ENCODE measurements around the gene NR4A3.
"Not testable (repeated sequence)": the region's sequence is repeated elsewhere in the genome, so short reads cannot be mapped to it uniquely, and the experiment has no call there.

NR4A3 gene

DNA sequence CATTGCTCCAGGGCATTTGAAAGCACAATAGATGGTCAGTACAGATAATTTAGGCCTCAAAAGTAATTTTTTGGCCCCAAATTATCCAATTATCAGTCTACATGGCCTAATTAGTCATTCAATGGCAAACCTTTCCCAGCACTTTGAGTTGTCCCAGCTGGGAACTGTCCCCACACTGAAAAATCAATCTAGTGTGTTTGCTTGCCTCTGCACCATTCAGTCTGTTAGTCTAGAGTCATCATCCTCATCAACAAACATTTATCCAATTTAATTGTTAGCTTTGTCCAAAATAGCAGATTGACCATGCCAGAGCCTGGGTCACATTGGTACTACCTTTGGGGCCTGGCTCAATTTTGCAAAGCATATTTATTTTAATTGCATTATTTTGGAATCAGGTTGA, 13.9 kb downstream of the NR4A3 start:
- no peak for DNase-seq

DNA sequence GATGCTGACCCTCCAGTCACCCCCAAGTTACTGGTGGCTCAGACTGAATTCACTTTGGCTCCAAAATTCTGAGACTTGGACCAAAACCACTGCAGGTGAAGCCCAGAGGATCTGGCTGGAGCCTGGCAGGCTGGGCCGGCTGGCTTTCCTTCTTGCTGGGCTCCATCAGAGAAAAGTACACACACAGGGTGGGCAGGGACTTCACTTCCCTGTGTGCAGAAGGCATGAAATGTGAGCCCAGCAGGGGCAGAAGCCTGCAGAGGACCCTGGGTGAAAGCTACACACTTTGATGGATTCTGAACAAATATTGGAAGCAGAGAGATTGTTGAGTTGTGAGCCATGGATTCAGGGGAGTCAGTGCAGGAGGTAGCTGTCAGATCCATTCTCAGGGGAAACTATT, 18.4 kb downstream of the NR4A3 start:
- no peak for DNase-seq

DNA sequence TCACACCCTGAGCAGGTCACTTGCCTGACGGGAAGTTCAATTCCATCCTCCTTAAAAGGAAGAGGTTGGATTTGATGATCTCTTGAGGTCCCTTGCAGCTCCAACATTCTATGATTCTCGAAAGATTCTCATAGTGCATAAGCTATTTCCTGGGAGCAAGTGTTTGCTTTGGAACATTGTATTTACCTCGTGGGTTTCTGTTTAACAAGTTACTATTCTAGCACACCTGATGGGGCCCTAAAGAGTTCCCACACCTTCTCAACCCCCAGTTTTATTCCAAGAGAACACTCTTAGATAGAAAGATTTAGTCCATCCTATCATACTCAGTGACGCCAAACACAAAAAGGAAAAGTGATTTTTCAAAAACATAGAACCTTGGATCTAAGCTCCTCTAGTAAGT, 23.4 kb downstream of the NR4A3 start:
- no peak for DNase-seq

DNA sequence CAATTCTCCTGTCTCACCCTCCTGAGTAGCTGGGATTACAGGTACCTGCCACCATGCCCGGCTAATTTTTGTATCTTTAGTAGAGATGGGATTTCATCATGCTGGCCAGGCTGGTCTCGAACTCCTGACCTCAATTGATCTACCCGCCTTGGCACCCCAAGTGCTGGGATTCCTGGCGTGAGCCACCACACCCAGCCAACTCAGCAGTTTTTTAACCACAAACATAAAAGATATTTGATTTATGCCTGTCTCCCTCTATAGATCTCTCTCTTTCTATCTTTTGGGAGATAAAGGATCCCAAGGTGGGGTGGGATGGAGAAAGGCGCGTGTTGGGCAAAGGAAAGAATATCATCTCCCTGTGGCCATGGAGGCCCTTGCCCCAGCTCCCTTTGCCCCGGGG, 26.8 kb downstream of the NR4A3 start:
- DNase-seq = no peak

DNA sequence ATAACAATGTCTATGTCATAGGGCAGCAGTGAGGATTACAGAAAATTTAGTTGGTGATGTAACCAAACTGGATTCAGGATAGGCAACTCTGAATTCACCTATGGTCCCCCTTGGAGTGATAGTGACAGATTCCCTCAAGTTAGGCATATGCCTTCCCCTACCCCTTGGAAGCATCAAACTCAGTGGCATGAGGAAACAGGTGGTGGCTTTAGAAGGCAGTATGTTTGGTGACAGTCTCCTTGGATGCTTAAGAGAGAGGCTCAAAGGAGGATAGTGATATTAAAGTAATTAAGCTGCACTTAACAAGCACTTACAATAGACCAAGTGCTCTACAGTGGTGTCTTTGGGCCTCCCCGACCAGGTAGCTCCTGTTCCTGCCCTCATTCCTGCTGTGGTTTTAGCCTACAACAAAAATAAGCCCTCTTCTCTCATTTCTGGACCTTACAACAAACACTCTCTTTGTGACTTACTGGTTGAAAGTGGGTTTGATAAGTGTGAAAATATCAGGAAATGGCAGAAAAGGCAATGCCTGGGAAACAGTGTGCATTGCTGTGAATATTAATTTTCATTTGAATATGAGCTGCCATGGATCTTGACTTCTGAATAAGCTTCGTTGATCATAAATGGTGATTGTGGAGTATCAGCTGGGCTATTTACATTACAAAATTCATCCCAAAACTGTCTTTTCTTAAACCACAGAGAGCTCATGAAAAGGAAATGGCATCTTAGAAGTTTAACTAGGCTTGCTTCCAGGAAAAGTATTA, 29.2 kb downstream of the NR4A3 start:
- peak; percentile 6 for DNase-seq

DNA sequence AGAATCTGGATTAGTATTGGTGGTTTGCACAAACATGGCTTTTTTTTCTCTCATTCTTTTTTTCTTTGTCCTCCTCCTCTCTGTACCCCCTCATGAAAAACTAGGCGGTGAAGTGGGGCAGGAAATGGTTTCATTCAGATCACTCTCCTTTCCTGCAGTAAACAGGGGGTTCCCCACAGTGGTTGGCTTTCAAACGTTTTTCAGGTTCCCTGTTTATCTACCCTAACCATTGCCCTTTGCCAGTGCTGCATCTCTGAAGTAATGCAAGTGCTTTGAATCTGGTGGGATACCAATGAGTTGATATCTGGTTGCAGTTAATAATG, 29.8 kb downstream of the NR4A3 start:
- DNase-seq = peak; percentile 35

DNA sequence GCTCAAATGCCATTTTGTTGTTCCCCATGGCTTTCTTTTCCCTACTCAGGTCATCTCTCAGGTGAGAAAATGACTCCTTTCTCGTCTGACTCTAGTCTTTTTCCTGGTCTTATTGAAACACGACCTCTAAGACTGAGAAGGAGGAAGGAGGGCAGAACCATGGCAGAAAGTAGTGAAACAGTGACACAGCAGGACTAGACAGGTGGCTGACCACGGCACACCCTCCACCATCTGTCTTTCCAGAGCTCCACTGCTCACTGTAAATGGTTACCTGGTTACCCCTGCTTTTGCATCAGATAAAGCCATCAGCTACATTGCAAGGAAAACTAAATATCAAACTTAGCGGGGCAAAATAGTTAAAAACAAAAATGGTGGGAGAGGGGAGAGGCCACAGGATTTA, 30.9 kb downstream of the NR4A3 start:
- DNase-seq = no peak

DNA sequence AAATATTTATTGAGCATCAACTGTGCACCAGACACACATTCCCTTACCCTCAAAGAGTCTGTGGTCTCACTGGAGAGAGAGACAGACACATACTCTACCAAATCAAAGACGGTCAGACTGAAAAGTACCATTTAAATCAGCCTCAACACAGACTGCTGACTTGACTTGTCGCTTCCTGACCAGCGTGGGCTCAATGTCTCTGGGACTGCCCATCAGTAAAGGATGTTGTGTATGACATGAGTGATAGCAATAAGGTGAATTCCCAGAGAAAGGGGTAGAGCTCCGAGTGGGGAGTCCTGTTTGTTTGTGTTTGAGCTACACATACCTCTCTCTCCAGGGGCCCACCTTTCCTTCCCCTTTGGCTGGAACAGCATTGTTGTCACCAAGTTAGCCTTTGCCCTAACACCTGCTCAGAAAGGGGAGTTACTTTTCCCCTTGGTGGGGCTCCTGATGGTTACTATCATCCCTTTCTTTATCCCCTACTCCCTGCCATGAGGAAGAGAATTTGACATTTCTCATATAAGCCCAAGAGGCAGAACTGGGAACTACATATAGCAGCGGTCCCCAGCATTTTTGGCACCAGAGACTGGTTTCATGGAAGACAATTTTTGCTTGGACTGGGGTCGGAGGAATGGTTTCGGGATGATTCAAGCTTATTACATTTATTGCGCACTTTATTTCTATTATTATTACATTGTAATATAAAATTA, 33.9 kb downstream of the NR4A3 start:
- DNase-seq = peak; percentile 16

DNA sequence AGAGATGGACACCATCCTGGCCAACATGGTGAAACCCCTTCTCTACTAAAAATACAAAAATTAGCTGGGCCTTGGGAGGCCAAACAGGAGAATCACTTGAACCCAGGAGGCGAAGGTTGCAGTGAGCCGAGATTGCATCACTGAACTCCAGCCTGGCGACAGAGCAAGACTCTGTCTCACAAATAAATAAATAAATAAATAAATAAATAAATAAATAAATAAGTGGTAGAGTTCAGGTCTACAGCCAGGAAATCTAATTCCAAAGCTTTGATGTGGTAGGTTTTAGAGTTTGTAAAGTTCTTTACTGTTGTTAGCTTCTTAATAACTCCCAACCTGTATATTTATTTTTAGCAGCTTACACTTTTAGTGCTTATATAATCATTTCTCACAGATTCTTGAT, 35.9 kb downstream of the NR4A3 start:
- not testable (repeated sequence) for DNase-seq

DNA sequence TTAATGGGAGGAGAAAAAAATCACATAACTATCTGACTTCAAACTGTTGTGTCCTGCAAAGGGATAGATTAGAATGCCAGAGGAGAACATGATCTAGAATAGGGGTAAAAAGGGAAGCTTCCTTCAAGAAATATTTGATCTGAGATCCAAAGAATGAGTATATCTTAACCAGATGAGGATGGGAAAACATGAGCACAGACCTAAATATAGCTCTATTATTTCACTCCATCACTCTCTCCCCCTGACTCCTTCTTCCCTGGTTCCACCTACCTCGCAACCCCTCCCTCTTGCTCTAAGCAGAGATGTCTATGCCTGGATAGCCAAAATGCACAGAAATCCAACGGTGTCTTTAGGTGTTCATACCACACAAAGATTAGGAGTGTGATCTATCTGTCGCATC, 36.4 kb downstream of the NR4A3 start:
- no peak for DNase-seq

DNA sequence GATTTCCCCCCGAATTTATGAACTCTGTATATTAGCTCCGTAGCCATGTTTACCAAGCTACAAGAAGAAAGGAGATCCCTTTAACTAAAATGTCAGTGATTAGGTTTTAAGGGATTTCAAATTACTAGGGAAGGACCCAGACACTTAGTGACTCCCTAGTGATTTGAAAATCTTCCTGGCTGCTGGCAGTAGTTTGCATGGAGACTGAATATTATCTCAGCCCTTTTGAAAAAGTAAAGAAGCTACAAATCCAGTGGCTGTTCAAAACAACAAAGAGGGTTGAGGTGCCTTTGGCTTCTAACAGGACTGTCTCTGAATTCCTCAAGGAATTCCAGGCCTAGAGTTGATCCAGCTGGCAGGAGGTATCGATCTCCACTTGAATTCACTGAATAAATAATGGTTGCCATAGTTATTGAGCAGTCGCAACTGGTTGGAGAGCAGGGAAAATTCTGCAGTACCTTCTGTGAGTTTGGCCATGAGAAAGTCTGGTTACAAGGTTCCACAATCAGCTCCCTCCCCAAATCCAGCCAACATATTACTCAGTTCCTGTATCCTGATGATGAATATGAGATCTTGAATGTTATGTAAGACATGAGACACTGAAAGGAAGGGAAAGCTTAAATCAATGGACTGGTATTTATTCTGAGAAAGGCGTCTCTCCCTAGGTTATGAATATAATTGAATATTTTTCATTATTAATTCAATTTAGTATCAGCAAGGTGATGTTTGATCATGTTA, 37.7 kb downstream of the NR4A3 start:
- DNase-seq = no peak

DNA sequence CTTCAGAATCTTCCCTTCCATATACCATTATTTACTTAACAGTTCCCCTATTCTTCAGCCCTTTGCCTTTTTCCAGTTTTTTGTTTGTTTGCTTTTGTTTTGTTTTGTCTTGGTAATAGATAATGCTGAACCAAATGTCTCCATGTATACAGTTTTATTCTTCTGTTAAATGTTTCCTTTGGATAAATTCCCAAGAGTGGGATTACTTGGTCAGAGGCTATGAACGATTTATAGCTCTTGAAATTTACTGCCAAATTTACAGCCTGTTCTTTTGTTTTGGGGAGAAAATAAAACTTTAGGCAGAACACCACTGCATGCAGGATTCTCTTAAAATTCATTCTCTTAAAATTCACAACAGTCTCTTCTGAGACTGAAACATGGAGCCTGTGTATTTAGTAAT, 38.6 kb downstream of the NR4A3 start:
- DNase-seq = no peak

DNA sequence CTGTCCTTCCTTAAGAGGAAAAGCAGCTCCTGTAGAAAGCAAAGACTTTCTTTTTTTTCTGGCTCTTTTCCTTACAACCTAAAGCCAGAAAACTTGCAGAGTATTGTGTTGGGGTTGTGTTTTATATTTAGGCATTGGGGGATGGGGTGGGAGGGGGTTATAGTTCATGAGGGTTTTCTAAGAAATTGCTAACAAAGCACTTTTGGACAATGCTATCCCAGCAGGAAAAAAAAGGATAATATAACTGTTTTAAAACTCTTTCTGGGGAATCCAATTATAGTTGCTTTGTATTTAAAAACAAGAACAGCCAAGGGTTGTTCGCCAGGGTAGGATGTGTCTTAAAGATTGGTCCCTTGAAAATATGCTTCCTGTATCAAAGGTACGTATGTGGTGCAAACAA, 42.3 kb downstream of the NR4A3 start:
- no peak for DNase-seq

DNA sequence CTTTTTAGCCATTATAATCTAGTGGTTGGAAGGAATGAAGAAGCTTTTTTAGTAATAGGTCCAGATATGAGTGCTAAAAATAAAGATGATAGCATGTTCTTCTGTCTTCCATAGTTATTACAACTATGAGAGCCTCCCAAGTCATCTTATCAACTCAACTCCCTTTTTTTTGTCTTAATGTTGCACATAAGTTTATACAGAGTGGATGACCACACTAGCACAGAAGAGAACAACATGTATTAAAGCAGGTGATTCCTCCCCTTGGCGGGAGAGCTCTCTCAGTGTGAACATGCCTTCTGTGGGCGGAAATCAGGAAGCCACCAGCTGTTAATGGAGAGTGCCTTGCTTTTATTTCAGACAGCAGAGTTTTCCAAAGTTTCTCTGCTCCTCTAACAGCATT, 44.7 kb downstream of the NR4A3 start:
- no peak for DNase-seq

DNA sequence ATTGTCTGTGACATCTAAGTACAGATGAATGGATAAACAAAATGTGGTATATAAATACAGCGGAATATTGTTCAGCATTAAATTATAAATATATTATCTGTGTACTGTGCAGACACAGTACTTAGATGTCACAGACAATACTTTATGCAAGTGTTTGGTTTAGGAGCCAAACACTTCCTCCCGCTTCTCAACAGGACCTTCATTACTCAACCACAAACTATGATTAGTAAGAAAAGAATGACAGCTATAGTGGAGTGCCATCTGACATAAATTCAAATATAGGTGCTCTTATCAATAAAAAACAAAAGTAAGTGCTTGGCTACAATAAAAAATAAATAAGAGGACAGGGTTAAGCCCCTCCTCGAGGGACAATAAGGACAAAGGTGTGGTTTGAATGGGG, 45.9 kb downstream of the NR4A3 start:
- no peak for DNase-seq

DNA sequence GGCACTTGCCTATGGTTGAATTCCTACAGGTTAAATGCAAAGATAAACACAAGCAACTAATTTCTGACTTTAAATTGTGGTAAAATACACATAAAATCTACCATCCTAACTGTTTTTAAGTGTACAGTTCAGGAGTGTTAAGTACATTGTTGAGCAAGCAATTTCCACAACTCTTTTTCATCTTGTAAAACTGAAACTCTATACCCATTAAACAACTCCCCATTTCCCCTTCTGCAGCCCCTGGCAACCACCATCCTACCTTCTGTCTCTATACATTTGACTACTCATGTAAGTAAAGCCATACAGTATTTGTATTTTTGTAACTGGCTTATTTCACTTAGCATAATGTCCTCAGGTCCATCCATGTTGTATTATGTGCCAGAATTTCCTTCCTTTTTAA, 46.3 kb downstream of the NR4A3 start:
- no peak for DNase-seq

DNA sequence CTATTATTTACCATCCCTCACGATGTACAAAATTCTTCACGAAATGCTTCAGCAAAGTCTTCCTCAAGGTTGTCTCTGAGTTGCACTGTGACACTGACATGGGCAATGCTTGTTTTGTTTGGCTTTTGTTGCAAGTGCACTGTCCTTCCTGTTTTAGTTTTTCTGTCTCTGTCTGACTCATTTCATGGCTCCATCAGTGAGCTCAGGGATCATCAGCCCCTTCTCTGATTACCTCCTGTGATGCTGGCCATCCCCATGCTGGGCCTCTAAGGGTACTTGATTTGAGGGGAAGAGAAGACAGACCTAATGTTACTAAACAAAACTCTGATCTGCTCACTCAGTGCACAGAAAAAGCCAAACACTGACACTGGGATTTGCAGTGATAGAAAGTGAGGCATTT, 47.2 kb downstream of the NR4A3 start:
- DNase-seq = no peak

DNA sequence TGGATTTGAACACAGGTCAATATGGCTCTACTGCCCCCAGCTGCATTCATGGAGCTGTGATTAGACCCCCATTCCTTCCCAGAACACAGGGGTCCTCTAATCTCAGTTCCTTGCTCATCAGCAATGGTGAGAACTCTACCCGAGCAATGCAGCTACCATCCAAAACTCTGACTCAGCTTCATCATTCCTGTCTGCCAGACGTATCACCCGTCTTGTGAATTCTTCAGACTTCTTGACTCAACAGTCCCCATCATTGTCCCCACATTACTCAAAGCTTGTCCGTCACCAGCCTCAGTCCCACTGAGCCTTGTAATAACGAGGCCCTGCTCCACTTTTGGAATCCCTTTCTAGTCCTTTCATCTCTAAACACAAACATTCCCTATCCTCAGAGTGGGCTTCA, 48.4 kb downstream of the NR4A3 start:
- no peak for DNase-seq

DNA sequence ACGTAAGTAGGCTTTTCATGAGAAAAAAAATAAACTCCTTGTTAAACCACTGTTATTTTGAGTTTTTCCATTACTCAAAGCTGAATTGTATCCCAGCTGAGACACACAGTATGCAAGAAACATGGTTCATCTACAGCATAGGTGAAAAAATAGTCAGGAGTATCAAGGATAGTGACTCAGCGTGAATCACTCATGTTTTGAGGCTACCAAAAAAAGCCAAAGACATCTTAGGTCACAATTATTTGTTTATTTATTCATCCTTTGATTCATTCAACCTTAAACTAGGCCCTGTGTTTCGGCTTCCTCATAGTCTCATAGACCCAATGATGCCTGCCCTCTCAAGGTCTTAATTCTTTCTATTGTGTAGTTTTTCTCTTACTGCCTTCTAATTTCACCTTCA, 51.8 kb downstream of the NR4A3 start:
- DNase-seq = no peak

DNA sequence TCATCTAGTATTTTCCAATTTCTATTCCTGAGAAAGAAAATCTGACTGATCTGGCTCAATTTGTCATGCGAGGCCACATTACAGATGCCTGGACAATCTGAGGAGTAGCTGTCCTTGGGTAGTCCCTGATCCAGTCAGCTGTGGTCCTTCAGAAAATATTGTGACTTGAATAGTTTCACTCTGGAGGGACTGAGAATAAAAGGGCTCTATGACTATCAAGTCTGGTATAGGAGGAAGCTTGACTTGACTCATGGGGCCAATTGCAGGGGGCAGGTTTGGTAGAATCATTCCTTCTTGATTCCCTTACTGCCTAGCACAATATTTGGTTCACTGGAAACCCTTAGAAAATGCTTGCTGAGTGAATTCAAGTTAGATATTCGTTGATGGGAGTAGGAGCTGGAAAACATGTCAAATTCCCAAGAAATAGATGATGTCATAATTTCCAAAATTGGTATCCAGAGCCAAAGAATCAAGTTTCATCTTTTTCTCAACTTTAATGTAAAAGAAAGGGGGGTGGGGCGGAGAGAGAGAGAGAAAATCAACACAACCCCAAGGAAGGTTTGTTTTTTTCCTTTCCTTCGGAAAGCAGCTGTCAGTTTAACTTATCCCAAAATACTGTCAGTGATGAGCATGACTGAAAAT, 52.4 kb downstream of the NR4A3 start:
- DNase-seq = no peak

DNA sequence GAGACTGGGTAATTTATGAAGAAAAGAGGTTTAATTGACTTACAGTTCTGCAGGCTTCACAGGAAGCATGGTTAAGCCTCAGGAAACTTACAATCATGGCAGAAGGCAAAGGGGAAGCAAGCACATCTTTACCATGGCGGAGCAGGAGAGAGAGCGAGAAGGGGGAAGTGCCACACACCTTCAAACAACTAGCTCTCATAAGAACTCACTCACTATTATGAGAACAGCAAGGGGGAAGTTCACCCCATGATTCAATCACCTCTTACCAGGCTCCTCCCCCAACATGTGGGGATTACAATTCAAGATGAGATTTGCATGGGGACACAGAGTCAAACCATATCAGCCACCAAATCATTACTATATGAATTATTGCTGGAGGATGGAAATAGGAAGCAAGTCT, 54.5 kb downstream of the NR4A3 start:
- no peak for DNase-seq

DNA sequence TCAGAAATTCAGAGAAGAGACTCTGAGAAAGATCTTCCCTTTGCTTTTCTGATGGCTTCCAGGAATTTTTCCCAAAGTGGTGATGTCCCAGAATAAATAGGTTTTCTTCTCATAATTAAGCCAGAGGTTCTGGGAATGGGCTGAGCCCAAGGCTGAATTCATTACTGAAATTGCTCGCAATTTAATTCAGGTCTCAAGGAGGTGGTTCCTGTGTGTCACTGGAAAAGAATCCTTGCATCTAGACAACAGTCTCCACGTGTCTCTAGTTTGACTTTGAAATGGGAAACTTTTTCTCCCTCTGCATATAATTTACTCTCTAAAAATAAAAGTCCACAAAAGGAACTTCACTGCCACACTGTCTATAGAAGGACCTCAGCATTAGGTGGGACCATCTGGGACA, 57.0 kb downstream of the NR4A3 start:
- DNase-seq = no peak

DNA sequence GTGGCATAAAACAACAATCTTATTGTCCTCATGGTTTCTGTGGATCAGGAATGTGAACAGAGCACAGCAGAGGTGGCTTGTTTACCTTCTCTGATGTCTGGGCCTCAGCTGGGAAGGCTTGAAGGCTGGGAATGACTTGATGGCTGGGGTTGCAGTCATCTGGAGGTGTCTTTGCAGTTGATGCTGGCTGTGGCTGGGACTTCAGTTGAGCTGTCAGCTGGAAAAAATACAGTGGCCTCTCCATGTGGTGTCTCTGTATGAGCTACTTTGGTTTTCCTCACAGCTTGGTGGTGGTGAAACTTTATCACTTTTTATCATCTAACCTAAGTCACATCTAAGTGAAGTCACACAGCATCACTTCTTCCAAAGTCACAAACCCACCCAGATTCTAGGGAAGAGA, 60.1 kb downstream of the NR4A3 start:
- no peak for DNase-seq

DNA sequence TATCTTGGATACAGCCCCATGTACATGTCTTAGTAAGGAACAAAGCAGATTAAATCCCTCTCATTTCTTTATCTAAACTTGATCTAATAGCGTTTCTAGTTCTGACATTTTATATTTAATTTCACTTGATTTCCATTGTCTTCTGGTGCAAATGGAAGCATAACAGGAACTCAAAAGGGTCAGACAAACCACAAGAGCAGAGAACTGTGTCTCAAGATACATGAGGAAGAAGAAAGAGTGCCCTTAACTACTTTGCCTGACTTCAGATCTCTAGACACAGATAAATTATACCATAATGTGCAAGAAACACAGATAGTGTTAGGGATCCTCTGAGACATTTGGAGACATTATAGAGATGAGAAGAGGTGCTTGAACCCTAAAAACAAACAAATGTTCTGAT, 64.1 kb downstream of the NR4A3 start:
- DNase-seq = peak; percentile 60
